Neural progenitor cell (in vitro differentiated cells): Measurements from ENCODE around the gene SNX9.

Source experiments
- CTCF ChIP-seq: fragments of 200-600 bp; sonication (generic); IDR thresholded peaks from 2 replicates; pipeline ENCODE4 v1.5.1; 2017; ENCODE audit warnings: antibody characterized with exemption, mild to moderate bottlenecking
- EZH2 ChIP-seq: fragments of 200-600 bp; sonication (generic); IDR thresholded peaks from 2 replicates; pipeline ENCODE4 v1.6.1; 2017; ENCODE audit warnings: antibody characterized with exemption, mild to moderate bottlenecking, moderate library complexity

GRCh38 chr6:157981132-157981394 lies 158.0 kb downstream of the SNX9 start:
- no peak for TF ChIP-seq CTCF
- no peak for TF ChIP-seq EZH2
